Common myeloid progenitor, CD34-positive (primary cell): ENCODE results near the gene CCDC12.
"Not testable (repeated sequence)": the region's sequence is repeated elsewhere in the genome, so short reads cannot be mapped to it uniquely, and the experiment has no call there.

Experiments used
- CTCF ChIA-PET: fragments of 350-600 bp; sonication (Branson Sonifier 250); formaldehyde crosslinking; loops from one replicate; lab custom pipeline; 2021; ENCODE audit warnings: antibody characterized with exemption; lab: Charles Lee
- POLR2A ChIA-PET: fragments of 350-600 bp; sonication (Branson Sonifier 250); formaldehyde crosslinking; loops from one replicate; lab custom pipeline; 2021; ENCODE audit warnings: antibody characterized with exemption; lab: Charles Lee
- DNase-seq, 3 donors: peaks; one replicate each; pipeline versions ENCODE4 v3.0.0 to v3.0.0-alpha.2; 2013
- H3K27ac ChIP-seq, 2 experiments: 1 replicate in 1 of 2; 2 replicates in 1 of 2; pipeline ENCODE4 v1.7.0; 2013; ENCODE audit warnings: inconsistent platforms in 2 of 2, low read length in 2 of 2, mild to moderate bottlenecking in 2 of 2, low read depth in 1 of 2, moderate library complexity in 1 of 2; ENCODE audit not compliant: severe bottlenecking in 2 of 2, insufficient read depth in 1 of 2, poor library complexity in 1 of 2
- H3K27me3 ChIP-seq, 5 experiments: replicated peaks in 2 of 5; 1 replicate in 3 of 5; 2 replicates in 2 of 5; pipeline versions ENCODE4 v1.6.1 to v1.7.0; 2013; ENCODE audit warnings: low read length in 4 of 5, mild to moderate bottlenecking in 2 of 5, moderate library complexity in 2 of 5, inconsistent platforms in 1 of 5; ENCODE audit not compliant: insufficient read depth in 5 of 5, control insufficient read depth in 4 of 5
- H3K36me3 ChIP-seq, 4 experiments: 1 replicate in 2 of 4; 2 replicates in 2 of 4; pipeline versions ENCODE4 v1.6.1 to v1.7.0; 2013; ENCODE audit warnings: low read length in 3 of 4, control low read depth in 1 of 4, mild to moderate bottlenecking in 1 of 4; ENCODE audit not compliant: control insufficient read depth in 4 of 4, insufficient read depth in 4 of 4
- H3K4me1 ChIP-seq, 4 experiments: 1 replicate in 3 of 4; 2 replicates in 1 of 4; pipeline versions ENCODE4 v1.6.1 to v1.7.1; 2013; ENCODE audit warnings: low read length in 3 of 4, mild to moderate bottlenecking in 3 of 4, control low read depth in 1 of 4, inconsistent platforms in 1 of 4, moderate library complexity in 1 of 4; ENCODE audit not compliant: control insufficient read depth in 4 of 4, insufficient read depth in 4 of 4; ENCODE audit errors: control extremely low read depth in 1 of 4
- H3K4me3 ChIP-seq, 7 experiments: 1 replicate in 4 of 7; 2 replicates in 3 of 7; pipeline versions ENCODE4 v1.5.1 to v1.7.0; 2013; ENCODE audit warnings: mild to moderate bottlenecking in 7 of 7, low read length in 6 of 7, moderate library complexity in 6 of 7, inconsistent platforms in 2 of 7, low read depth in 2 of 7, control low read depth in 1 of 7; ENCODE audit not compliant: insufficient read depth in 4 of 7, control insufficient read depth in 1 of 7; ENCODE audit errors: extremely low read depth in 1 of 7
- H3K9me3 ChIP-seq, 5 experiments: 1 replicate in 4 of 5; 2 replicates in 1 of 5; pipeline versions ENCODE4 v1.6.1 to v1.7.1; 2013; ENCODE audit warnings: low read length in 4 of 5, mild to moderate bottlenecking in 2 of 5, inconsistent platforms in 1 of 5, low read depth in 1 of 5, moderate library complexity in 1 of 5; ENCODE audit not compliant: control insufficient read depth in 4 of 5, insufficient read depth in 2 of 5; ENCODE audit errors: control extremely low read depth in 1 of 5
- WGBS: methylation state at CpG from one replicate; pipeline ENCODE4 v1.1.5; 2013; ENCODE audit not compliant: insufficient coverage; 5-methylcytosine and 5-hydroxymethylcytosine counted together

The CCDC12 gene

GRCh38 chr3:46966811-46967210 lies 9.7 kb downstream of the CCDC12 start:
- 83% methylated on average over 5 of the region's 5 CpGs for WGBS
- H3K36me3 ChIP-seq: peaks cover 9 to 47% (median 11%) of the 10 kb centered on the region in 4 experiments
- no peak overlapping the region for H3K27ac ChIP-seq
- peaks cover 0 to 6% (median 3%) of the 10 kb centered on the region in 5 experiments for H3K9me3 ChIP-seq
- peaks cover 18 to 67% (median 53%) of the 10 kb centered on the region in 4 experiments for H3K4me1 ChIP-seq
- no peak for DNase-seq
- ChIA-PET POLR2A (interaction anchor here (1.1 to 1.4 kb wide), 3 partner anchors 8 to 11 kb away, joined by 3 read pairs; partner anchors contain the start of gene CCDC12), CTCF (interaction anchor here (0.9 to 4.5 kb wide), 8 partner anchors 9 to 40 kb away, joined by 3 to 27 read pairs (median 8); no protein-coding TSS in a partner anchor)
- H3K4me3 ChIP-seq: no peak overlapping the region
- H3K27me3 ChIP-seq: no peaks in the 10 kb centered on the region

GRCh38 chr3:46965151-46965550 lies 11.4 kb downstream of the CCDC12 start:
- peak; percentile 78 to 93 (median 92) for DNase-seq
- Histone ChIP-seq H3K27me3 (no peaks in the 10 kb centered on the region), H3K9me3 (peaks cover 0 to 6% (median 3%) of the 10 kb centered on the region in 5 experiments), H3K4me3 (peak overlapping the region in 4 of 7 experiments; percentile 28 to 60 (median 50)), H3K36me3 (peaks cover 8 to 33% (median 13%) of the 10 kb centered on the region in 4 experiments), H3K27ac (peak overlapping the region in 1 of 2 experiments; percentile 45), H3K4me1 (peaks cover 19 to 67% (median 53%) of the 10 kb centered on the region in 4 experiments)
- 3% methylated on average over 5 of the region's 6 CpGs for WGBS
- ChIA-PET POLR2A (interaction anchor here (1.0 to 1.2 kb wide), 2 partner anchors 11 to 39 kb away, joined by 4 to 10 read pairs; partner anchors contain the start of gene CCDC12), CTCF (interaction anchor here (0.8 to 4.5 kb wide), 9 partner anchors 8 to 44 kb away, joined by 3 to 27 read pairs (median 7); partner anchors contain the start of gene CCDC12)

- 100% methylated on average over 9 of the region's 36 CpGs for WGBS
- ChIA-PET POLR2A (interaction anchor here (1.2 kb wide), 1 partner anchor 38 kb away, joined by 4 read pairs; no protein-coding TSS in a partner anchor), CTCF (interaction anchor here (1.8 to 2.4 kb wide), 2 partner anchors 33 to 43 kb away, joined by 7 to 10 read pairs; no protein-coding TSS in a partner anchor)
- H3K9me3 ChIP-seq, DNase-seq, H3K27ac ChIP-seq, H3K4me3 ChIP-seq, H3K27me3 ChIP-seq: not testable (repeated sequence)
- Histone ChIP-seq H3K4me1 (peaks cover 23 to 68% (median 59%) of the 10 kb centered on the region in 4 experiments), H3K36me3 (peaks cover 8 to 35% (median 13%) of the 10 kb centered on the region in 4 experiments)
Observed at GRCh38 chr3:46964038-46964590, 12.4 kb downstream of the CCDC12 start.

GRCh38 chr3:46962990-46963389 lies 13.6 kb downstream of the CCDC12 start:
- peaks cover 23 to 67% (median 61%) of the 10 kb centered on the region in 4 experiments for H3K4me1 ChIP-seq
- POLR2A ChIA-PET: interaction anchor here (0.6 kb wide), 1 partner anchor 25 kb away, joined by 3 read pairs; no protein-coding TSS in a partner anchor

GRCh38 chr3:46962427-46962826 lies 14.1 kb downstream of the CCDC12 start:
- Histone ChIP-seq H3K36me3 (peaks cover 7 to 26% (median 8%) of the 10 kb centered on the region in 4 experiments), H3K4me1 (peaks cover 23 to 63% (median 59%) of the 10 kb centered on the region in 4 experiments), H3K27me3 (no peaks in the 10 kb centered on the region), H3K27ac (no peak overlapping the region), H3K4me3 (no peak overlapping the region), H3K9me3 (peaks cover 0 to 6% (median 3%) of the 10 kb centered on the region in 5 experiments)
- ChIA-PET POLR2A (interaction anchor here (0.6 kb wide), 1 partner anchor 26 kb away, joined by 3 read pairs; no protein-coding TSS in a partner anchor), CTCF (interaction anchor here (0.6 kb wide), 1 partner anchor 17 kb away, joined by 3 read pairs; the partner anchor contains the start of gene NBEAL2)
- DNase-seq: no peak
- 100% methylated on average over 1 of the region's 1 CpG for WGBS

More at GRCh38 chr3:46962990-46963389, 13.6 kb downstream of the CCDC12 start:
- Histone ChIP-seq H3K4me3 (no peak overlapping the region), H3K9me3 (peaks cover 0 to 6% (median 3%) of the 10 kb centered on the region in 5 experiments), H3K27me3 (no peaks in the 10 kb centered on the region), H3K36me3 (peaks cover 7 to 26% (median 8%) of the 10 kb centered on the region in 4 experiments), H3K27ac (no peak overlapping the region)
- CTCF ChIA-PET: no interaction called here
- 100% methylated on average over 1 of the region's 1 CpG for WGBS
- DNase-seq: no peak

- WGBS: no CpG with 5 or more reads among the region's 1 CpG
- no peak for DNase-seq
- Histone ChIP-seq H3K4me1 (peaks cover 19 to 61% (median 51%) of the 10 kb centered on the region in 4 experiments), H3K4me3 (no peak overlapping the region), H3K27ac (no peak overlapping the region), H3K27me3 (no peaks in the 10 kb centered on the region), H3K36me3 (peaks cover 6 to 21% (median 8%) of the 10 kb centered on the region in 4 experiments), H3K9me3 (peaks cover 0 to 6% (median 3%) of the 10 kb centered on the region in 5 experiments)
- ChIA-PET CTCF (interaction anchor here (3.3 to 3.5 kb wide), 2 partner anchors 13 to 37 kb away, joined by 13 to 14 read pairs; no protein-coding TSS in a partner anchor), POLR2A (interaction anchor here (0.7 kb wide), 1 partner anchor 50 kb away, joined by 3 read pairs; no protein-coding TSS in a partner anchor)
Observed at GRCh38 chr3:46960835-46961234, 15.7 kb downstream of the CCDC12 start.
